ENCODE measurements around the gene PDZD7. TPM values are rescaled to one million over a fixed set of nuclear protein-coding genes. Genes with fewer than 3 reads are reported as not detected.

PDZD7 gene
- total RNA-seq, 4 donors from 2014 or later = under 0.01 to 0.75 (median 0.39) TPM

DNA sequence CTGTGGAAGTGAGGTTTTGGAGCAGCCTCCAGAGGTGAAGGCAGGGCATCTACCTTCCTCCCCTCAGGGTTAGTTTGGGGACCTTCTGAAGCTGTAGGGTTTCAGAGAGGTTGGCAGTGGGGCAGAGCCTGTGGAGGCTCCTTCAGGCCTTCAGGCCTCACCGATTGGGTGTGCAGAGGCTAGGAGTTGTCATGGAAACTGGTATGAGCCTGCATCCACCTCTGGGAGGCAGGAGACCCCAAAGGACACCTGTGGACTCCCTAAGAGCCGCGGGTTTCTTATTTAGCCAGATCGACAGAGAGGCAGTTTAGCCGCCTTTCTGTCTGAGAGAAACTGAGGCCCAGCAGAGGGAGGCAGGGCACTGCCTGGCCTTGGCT lies 29.3 kb downstream of the PDZD7 start:
- peak overlapping the region; percentile 98 to 100 (median 100) for H3K27ac ChIP-seq (replicated peaks in 1 of 4)
- peaks cover 16 to 44% (median 41%) of the 10 kb centered on the region in 4 donors for H3K36me3 ChIP-seq
- H3K9me3 ChIP-seq = no peaks in the 10 kb centered on the region
- no peaks in the 10 kb centered on the region for H3K27me3 ChIP-seq
- peaks cover 46 to 86% (median 71%) of the 10 kb centered on the region in 4 donors for H3K4me1 ChIP-seq
- peak overlapping the region; percentile 79 to 93 (median 84) for H3K4me3 ChIP-seq
- intact Hi-C loops (cut with DNase I) = no loop called here
- 0% methylated on average over 3 of the region's 5 CpGs for WGBS
- TF ChIP-seq POLR2A (IDR thresholded peaks at IDR 0.05; ENCODE audit: low read depth) (no peak), POLR2AphosphoS5 (IDR thresholded peaks at IDR 0.05) (no peak), EP300 (IDR thresholded peaks at IDR 0.05) (no peak)
- TF ChIP-seq, protein P1, sequence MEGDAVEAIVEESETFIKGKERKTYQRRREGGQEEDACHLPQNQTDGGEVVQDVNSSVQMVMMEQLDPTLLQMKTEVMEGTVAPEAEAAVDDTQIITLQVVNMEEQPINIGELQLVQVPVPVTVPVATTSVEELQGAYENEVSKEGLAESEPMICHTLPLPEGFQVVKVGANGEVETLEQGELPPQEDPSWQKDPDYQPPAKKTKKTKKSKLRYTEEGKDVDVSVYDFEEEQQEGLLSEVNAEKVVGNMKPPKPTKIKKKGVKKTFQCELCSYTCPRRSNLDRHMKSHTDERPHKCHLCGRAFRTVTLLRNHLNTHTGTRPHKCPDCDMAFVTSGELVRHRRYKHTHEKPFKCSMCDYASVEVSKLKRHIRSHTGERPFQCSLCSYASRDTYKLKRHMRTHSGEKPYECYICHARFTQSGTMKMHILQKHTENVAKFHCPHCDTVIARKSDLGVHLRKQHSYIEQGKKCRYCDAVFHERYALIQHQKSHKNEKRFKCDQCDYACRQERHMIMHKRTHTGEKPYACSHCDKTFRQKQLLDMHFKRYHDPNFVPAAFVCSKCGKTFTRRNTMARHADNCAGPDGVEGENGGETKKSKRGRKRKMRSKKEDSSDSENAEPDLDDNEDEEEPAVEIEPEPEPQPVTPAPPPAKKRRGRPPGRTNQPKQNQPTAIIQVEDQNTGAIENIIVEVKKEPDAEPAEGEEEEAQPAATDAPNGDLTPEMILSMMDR (IDR thresholded peaks at IDR 0.05) = no peak
- no peak for DNase-seq (ENCODE audit: extremely low spot score)

- no peaks in the 10 kb centered on the region for H3K27me3 ChIP-seq
- WGBS = 13% methylated on average over 12 of the region's 12 CpGs
- peaks cover 51 to 87% (median 73%) of the 10 kb centered on the region in 4 donors for H3K4me1 ChIP-seq
- intact Hi-C loops (cut with DNase I) = no loop called here
- TF ChIP-seq POLR2AphosphoS5 (IDR thresholded peaks at IDR 0.05) = peak; percentile 98 to 99
- peak; percentile 63 for TF ChIP-seq POLR2A (IDR thresholded peaks at IDR 0.05; ENCODE audit: low read depth)
- TF ChIP-seq, protein P1 (IDR thresholded peaks at IDR 0.05) = peak in 1 of 3 experiments; percentile 21
- TF ChIP-seq EP300 (IDR thresholded peaks at IDR 0.05) = no peak
- H3K9me3 ChIP-seq = no peaks in the 10 kb centered on the region
- H3K27ac ChIP-seq (replicated peaks in 1 of 4) = peak overlapping the region; percentile 98 to 100 (median 100)
- peak; percentile 97 for DNase-seq (ENCODE audit: extremely low spot score)
- peak overlapping the region; percentile 79 to 93 (median 84) for H3K4me3 ChIP-seq
- H3K36me3 ChIP-seq = peaks cover 16 to 39% (median 36%) of the 10 kb centered on the region in 4 donors
Measured at GRCh38 chr10:101000915-101001658, 29.8 kb downstream of the PDZD7 start.

DNA sequence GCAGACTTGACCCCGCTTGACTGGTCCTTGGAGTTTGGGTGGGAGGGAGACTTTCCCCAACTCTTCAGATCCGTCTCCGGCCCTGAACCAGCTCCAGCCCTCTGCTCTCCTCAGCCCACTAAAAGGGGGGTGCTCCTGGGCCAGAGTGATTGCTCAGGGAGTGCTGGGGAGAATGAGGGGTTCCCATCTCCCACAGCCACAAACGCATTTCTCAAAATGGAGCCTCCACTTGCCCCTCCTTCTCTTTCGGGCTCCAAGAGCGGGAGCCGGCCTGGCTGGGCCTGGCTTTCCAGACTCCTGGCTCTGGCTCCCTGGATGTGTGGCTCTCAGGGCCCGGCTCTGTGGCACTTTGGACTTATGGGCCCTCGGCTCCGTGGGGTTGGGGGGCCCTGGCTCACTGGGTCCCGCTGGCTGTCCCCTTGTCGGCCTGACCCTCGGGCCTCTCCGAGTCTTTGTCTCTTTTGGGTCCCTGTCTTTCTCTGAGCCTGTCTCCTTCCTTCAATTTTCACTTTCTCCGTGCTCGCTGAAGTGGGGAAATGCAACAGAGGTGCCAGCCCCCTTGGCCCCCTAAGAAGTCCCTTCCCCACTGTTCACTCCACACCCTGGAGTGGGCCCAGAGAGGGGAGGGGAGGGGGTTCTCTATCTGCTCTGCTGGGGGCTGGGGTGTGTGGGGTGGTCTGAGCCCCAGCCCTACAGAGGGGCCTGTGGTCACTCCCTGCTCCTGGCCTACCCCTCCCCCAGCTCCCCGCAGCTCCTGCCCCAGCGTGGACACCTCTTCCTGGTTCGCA lies 30.6 kb downstream of the PDZD7 start:
- WGBS = under 1% methylated on average over 14 of the region's 19 CpGs
- no peak for DNase-seq (ENCODE audit: extremely low spot score)
- TF ChIP-seq POLR2AphosphoS5 (IDR thresholded peaks at IDR 0.05) = no peak
- TF ChIP-seq, protein P1 (IDR thresholded peaks at IDR 0.05) = no peak
- no peak for TF ChIP-seq EP300 (IDR thresholded peaks at IDR 0.05)
- no peak for TF ChIP-seq POLR2A (IDR thresholded peaks at IDR 0.05; ENCODE audit: low read depth)
- no peaks in the 10 kb centered on the region for H3K27me3 ChIP-seq
- peaks cover 9 to 31% (median 28%) of the 10 kb centered on the region in 4 donors for H3K36me3 ChIP-seq
- H3K4me3 ChIP-seq = peak overlapping the region; percentile 79 to 93 (median 84)
- intact Hi-C loops (cut with DNase I) = no loop called here
- peak overlapping the region; percentile 98 to 100 (median 100) for H3K27ac ChIP-seq (replicated peaks in 1 of 4)
- H3K4me1 ChIP-seq = peaks cover 50 to 81% (median 70%) of the 10 kb centered on the region in 4 donors
- no peaks in the 10 kb centered on the region for H3K9me3 ChIP-seq

DNA sequence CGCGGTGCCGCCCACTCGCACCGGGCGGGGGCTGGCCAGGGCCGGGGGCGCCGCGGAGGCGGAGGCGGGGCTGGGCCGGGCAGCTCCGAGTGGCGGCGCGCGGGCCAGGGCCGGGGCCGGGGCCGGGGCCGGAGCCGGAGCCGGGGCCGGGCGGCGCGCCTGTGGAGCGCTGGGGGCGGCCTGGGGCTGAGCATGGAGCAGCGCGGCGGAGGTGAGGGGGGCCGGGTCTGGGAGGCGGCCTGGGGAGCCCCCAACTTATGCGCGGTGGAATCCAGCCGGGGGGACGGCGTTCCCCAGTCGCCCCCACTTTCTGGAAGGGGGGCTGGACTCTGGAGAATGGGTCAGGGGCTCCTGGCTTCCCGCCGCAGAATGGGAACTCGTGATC lies 31.2 kb downstream of the PDZD7 start, which contains the start of gene LZTS2:
LZTS2 (plus strand) TSS at position 67 of the 385 bp plus-strand sequence. CDS start 2,731 bp downstream, outside the sequence.
- no peak for DNase-seq (ENCODE audit: extremely low spot score)
- peak within 1 kb of the TSS; percentile 79 to 93 (median 84) for H3K4me3 ChIP-seq
- H3K27ac ChIP-seq (replicated peaks in 1 of 4) = peak within 1 kb of the TSS; percentile 98 to 100 (median 100)
- H3K36me3 ChIP-seq = peaks cover 6 to 25% (median 22%) of the 10 kb centered on the region in 4 donors
- 0% methylated on average over 3 of the region's 44 CpGs for WGBS
- no peaks in the 10 kb centered on the region for H3K9me3 ChIP-seq
- peaks cover 48 to 75% (median 67%) of the 10 kb centered on the region in 4 donors for H3K4me1 ChIP-seq
- intact Hi-C loops (cut with DNase I) = no loop called here
- H3K27me3 ChIP-seq = no peaks in the 10 kb centered on the region
- TF ChIP-seq, protein P1 (IDR thresholded peaks at IDR 0.05) = no peak
- no peak for TF ChIP-seq POLR2A (IDR thresholded peaks at IDR 0.05; ENCODE audit: low read depth)
- TF ChIP-seq EP300 (IDR thresholded peaks at IDR 0.05) = no peak
- TF ChIP-seq POLR2AphosphoS5 (IDR thresholded peaks at IDR 0.05) = no peak

Data from esophagus muscularis mucosa (tissue), 4 donors.